WTC11 (cell line): ENCODE results near the gene PKMYT1. TPM values are rescaled to one million over a fixed set of nuclear protein-coding genes. Genes with fewer than 3 reads are reported as not detected.

Experiments used
- ATAC-seq: fragments of 200-7000 bp; cut with Tn5 transposase; 2 replicates; pipeline ENCODE4 v1.10.0; 2021; ENCODE audit warnings: mild to moderate bottlenecking, moderate library complexity
- CTCF ChIA-PET: fragments of 300-600 bp; sonication (Branson Sonifier 250); formaldehyde crosslinking; loops from one replicate; lab custom pipeline; 2021; ENCODE audit warnings: antibody characterized with exemption; lab: Charles Lee
- POLR2A ChIA-PET: fragments of 350-600 bp; sonication (Branson Sonifier 250); formaldehyde crosslinking; loops from one replicate; lab custom pipeline; 2021; ENCODE audit warnings: antibody characterized with exemption; lab: Charles Lee
- DNase-seq: peaks from one replicate; pipeline ENCODE4 v3.0.0; 2021; ENCODE audit warnings: low spot score
- H3K27ac Mint-ChIP-seq: 2 replicates; pipeline ENCODE4 v1.8.0; 2021; ENCODE audit warnings: mixed read lengths
- H3K27me3 Mint-ChIP-seq: 2 replicates; pipeline ENCODE4 v1.8.0; 2021; ENCODE audit warnings: low read depth, mild to moderate bottlenecking, moderate library complexity, mixed read lengths
- H3K36me3 Mint-ChIP-seq: 2 replicates; pipeline ENCODE4 v1.8.0; 2021; ENCODE audit warnings: mixed read lengths
- H3K4me1 Mint-ChIP-seq: 2 replicates; pipeline ENCODE4 v1.8.0; 2022; ENCODE audit warnings: mixed read lengths
- H3K4me3 Mint-ChIP-seq: 2 replicates; pipeline ENCODE4 v1.8.0; 2021; ENCODE audit warnings: mild to moderate bottlenecking, moderate library complexity, mixed read lengths
- H3K9me3 Mint-ChIP-seq: 2 replicates; pipeline ENCODE4 v1.8.0; 2021; ENCODE audit warnings: mixed read lengths
- ATF1 ChIP-seq: sonication (generic); formaldehyde crosslinking; IDR thresholded peaks from 2 replicates; pipeline ENCODE4 v1.8.1; 2023; ENCODE audit warnings: mild to moderate bottlenecking, moderate library complexity, missing genetic modification reagents
- CREM ChIP-seq: sonication (generic); formaldehyde crosslinking; IDR thresholded peaks from 2 replicates; pipeline ENCODE4 v1.8.1; 2022; ENCODE audit warnings: mild to moderate bottlenecking, missing genetic modification reagents, moderate library complexity
- GRHL2 ChIP-seq: fragments of 250-450 bp; sonication (Bioruptor Pico); IDR thresholded peaks from 2 replicates; pipeline ENCODE4 v1.8.0; 2022; ENCODE audit warnings: mild to moderate bottlenecking, moderate library complexity; ENCODE audit not compliant: insufficient replicate concordance, severe bottlenecking
- MXD4 ChIP-seq: fragments of 250-450 bp; sonication (Bioruptor Pico); IDR thresholded peaks from 2 replicates; pipeline ENCODE4 v1.8.0; 2021; ENCODE audit warnings: mild to moderate bottlenecking, moderate library complexity, borderline replicate concordance
- NFATC4 ChIP-seq: fragments of 250-450 bp; sonication (Bioruptor Pico); IDR thresholded peaks from 2 replicates; pipeline ENCODE4 v1.9.0; 2021; ENCODE audit warnings: mild to moderate bottlenecking
- NFE2L1 ChIP-seq: sonication (generic); formaldehyde crosslinking; IDR thresholded peaks from 2 replicates; pipeline ENCODE4 v1.8.1; 2023; ENCODE audit warnings: missing genetic modification reagents
- NR1H2 ChIP-seq: sonication (generic); formaldehyde crosslinking; IDR thresholded peaks from 2 replicates; pipeline ENCODE4 v1.9.0; 2021; ENCODE audit warnings: mild to moderate bottlenecking, moderate library complexity, missing genetic modification reagents
- TEAD1 ChIP-seq: sonication (generic); formaldehyde crosslinking; IDR thresholded peaks from 2 replicates; pipeline ENCODE4 v1.8.0; 2022; ENCODE audit warnings: mild to moderate bottlenecking, missing genetic modification reagents
- ZNF138 ChIP-seq: sonication (generic); formaldehyde crosslinking; conservative IDR thresholded peaks from 2 replicates; pipeline ENCODE4 v1.8.1; 2022; ENCODE audit warnings: mild to moderate bottlenecking, moderate library complexity, missing genetic modification reagents
- ZNF423 ChIP-seq: fragments of 250-450 bp; sonication (Bioruptor Pico); IDR thresholded peaks from 2 replicates; pipeline ENCODE4 v2.1.2; 2022; ENCODE audit warnings: mild to moderate bottlenecking, moderate library complexity
- ZNF671 ChIP-seq: fragments of 250-450 bp; sonication (Bioruptor Pico); IDR thresholded peaks from 2 replicates; pipeline ENCODE4 v1.8.0; 2021; ENCODE audit warnings: mild to moderate bottlenecking
- total RNA-seq: library from RNA; stranded (reverse); gene quantifications from 3 replicates; pipeline ENCODE4 v1.2.3, GENCODE V29; 2021
- TF ChIP-seq, protein P1 (sequence below): sonication (generic); formaldehyde crosslinking; IDR thresholded peaks from 2 replicates; pipeline ENCODE4 v1.8.1; 2023; ENCODE audit warnings: mild to moderate bottlenecking, missing genetic modification reagents, moderate library complexity
- TF ChIP-seq, protein P2 (sequence below): fragments of 250-450 bp; sonication (Bioruptor Pico); IDR thresholded peaks from 2 replicates; pipeline ENCODE4 v1.9.0; 2021; ENCODE audit warnings: moderate library complexity, mild to moderate bottlenecking, inconsistent platforms, borderline replicate concordance
- TF ChIP-seq, protein P3 (sequence below): fragments of 250-450 bp; sonication (Bioruptor Pico); IDR thresholded peaks from 2 replicates; pipeline ENCODE4 v1.9.0; 2021; ENCODE audit warnings: mild to moderate bottlenecking, borderline replicate concordance
- TF ChIP-seq, protein P4 (sequence below): sonication (generic); formaldehyde crosslinking; IDR thresholded peaks from 2 replicates; pipeline ENCODE4 v1.8.0; 2022; ENCODE audit warnings: mild to moderate bottlenecking, missing genetic modification reagents
- TF ChIP-seq, protein P5 (sequence below): fragments of 250-450 bp; sonication (Bioruptor Pico); IDR thresholded peaks from 2 replicates; pipeline ENCODE4 v1.9.0; 2021; ENCODE audit warnings: mild to moderate bottlenecking
- TF ChIP-seq, protein P6 (sequence below): sonication (generic); formaldehyde crosslinking; IDR thresholded peaks from 2 replicates; pipeline ENCODE4 v1.8.1; 2022; ENCODE audit warnings: mild to moderate bottlenecking, missing genetic modification reagents, moderate library complexity, borderline replicate concordance
- TF ChIP-seq, protein P7 (sequence below): sonication (generic); formaldehyde crosslinking; conservative IDR thresholded peaks from 2 replicates; pipeline ENCODE4 v1.8.1; 2022; ENCODE audit warnings: mild to moderate bottlenecking, missing genetic modification reagents
- TF ChIP-seq, protein P8 (sequence below): sonication (generic); formaldehyde crosslinking; IDR thresholded peaks from 2 replicates; pipeline ENCODE4 v1.8.1; 2023; ENCODE audit warnings: mild to moderate bottlenecking, missing genetic modification reagents

PKMYT1 gene
- total RNA-seq, 1 experiment from 2014 or later = 120 TPM

DNA sequence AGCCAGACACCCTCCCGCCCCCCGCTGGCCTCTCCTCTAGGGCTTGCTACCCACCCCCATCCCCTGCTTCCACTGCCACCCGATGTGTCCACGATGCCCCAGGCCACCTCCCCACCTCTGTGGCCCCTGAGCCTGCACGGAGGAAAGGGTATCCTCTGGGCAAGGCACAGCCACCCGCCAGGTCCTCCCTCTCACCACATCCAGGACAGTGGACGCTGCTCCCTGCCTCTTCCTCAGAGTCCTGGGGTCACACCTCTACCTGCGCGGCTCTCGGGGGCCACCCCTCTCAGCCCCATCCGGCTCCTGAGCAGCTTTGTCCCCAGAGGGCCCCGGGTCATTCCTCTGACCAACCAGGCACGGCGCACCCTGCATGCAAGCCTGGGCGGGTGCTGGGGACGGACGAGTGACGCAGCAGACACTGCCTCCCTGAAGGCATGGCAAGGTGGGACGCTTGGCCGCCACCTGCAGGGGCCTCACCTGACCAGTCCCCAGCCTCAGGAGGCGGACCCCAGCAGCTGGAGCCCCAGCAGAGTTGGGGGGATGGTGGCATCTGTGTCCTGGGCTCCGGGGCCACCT, 43.7 kb downstream of the PKMYT1 start:
- no peaks in the 10 kb centered on the region for H3K27me3 Mint-ChIP-seq
- no peak for DNase-seq
- H3K4me1 Mint-ChIP-seq = no peaks in the 10 kb centered on the region
- ChIA-PET POLR2A (interaction anchor here (1.3 kb wide), 1 partner anchor 9 kb away, joined by 3 read pairs; no protein-coding TSS in a partner anchor), CTCF (interaction anchor here (0.7 to 2.7 kb wide), 4 partner anchors 9 to 120 kb away, joined by 3 to 10 read pairs (median 3); partner anchors contain the start of gene PRSS21)
- no peak overlapping the region for H3K4me3 Mint-ChIP-seq
- no peak overlapping the region for H3K27ac Mint-ChIP-seq
- TF ChIP-seq, protein P1, sequence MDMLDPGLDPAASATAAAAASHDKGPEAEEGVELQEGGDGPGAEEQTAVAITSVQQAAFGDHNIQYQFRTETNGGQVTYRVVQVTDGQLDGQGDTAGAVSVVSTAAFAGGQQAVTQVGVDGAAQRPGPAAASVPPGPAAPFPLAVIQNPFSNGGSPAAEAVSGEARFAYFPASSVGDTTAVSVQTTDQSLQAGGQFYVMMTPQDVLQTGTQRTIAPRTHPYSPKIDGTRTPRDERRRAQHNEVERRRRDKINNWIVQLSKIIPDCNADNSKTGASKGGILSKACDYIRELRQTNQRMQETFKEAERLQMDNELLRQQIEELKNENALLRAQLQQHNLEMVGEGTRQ (CRISPR knock-in tag) = no peak
- TF ChIP-seq, protein P2, sequence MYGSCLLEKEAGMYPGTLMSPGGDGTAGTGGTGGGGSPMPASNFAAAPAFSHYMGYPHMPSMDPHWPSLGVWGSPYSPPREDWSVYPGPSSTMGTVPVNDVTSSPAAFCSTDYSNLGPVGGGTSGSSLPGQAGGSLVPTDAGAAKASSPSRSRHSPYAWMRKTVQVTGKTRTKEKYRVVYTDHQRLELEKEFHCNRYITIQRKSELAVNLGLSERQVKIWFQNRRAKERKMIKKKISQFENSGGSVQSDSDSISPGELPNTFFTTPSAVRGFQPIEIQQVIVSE = no peak
- TF ChIP-seq NR1H2 (CRISPR knock-in tag) = no peak
- TF ChIP-seq, all 79 proteins: peak for 0
- no peaks in the 10 kb centered on the region for H3K9me3 Mint-ChIP-seq
- no peak for ATAC-seq
- peaks cover 9% of the 10 kb centered on the region for H3K36me3 Mint-ChIP-seq

DNA sequence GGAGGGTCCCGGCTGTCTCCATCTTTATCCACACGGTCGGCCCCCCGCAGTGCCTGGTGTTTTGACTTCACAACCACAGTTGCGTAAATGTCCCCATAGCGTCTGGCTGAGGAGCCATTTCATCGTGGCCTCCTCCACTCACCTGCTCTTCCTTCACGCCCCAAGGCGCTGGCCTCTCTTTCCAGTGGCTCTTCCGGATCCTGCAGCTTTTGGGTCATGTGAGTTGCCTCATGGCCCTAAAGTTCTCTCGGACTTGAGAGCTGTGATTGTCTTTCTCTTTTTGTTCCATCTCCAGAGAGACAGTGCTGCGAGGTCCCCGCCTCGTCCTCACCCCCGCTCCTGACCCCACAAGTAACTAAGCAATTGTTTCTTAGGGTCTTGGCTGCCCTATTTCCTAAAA, 45.8 kb downstream of the PKMYT1 start:
- no peaks in the 10 kb centered on the region for H3K9me3 Mint-ChIP-seq
- no peak for ATAC-seq
- no peak for DNase-seq
- ChIA-PET CTCF (interaction anchor here (0.6 to 1.1 kb wide), 5 partner anchors 7 to 252 kb away, joined by 3 to 4 read pairs (median 3); partner anchors contain the start of genes KCTD5 and KREMEN2), POLR2A (no interaction called here)
- no peak overlapping the region for H3K4me3 Mint-ChIP-seq
- H3K36me3 Mint-ChIP-seq = peaks cover 1% of the 10 kb centered on the region; the same call in 1 of the 2 replicates
- H3K4me1 Mint-ChIP-seq = no peaks in the 10 kb centered on the region
- H3K27me3 Mint-ChIP-seq = no peaks in the 10 kb centered on the region
- no peak overlapping the region for H3K27ac Mint-ChIP-seq
- TF ChIP-seq GRHL2 (no peak), ZNF423 (CRISPR knock-in tag) (no peak), TEAD1 (CRISPR knock-in tag) (no peak), ATF1 (CRISPR knock-in tag) (no peak), NFE2L1 (CRISPR knock-in tag) (no peak), MXD4 (CRISPR knock-in tag) (no peak), ZNF138 (CRISPR knock-in tag) (no peak), CREM (CRISPR knock-in tag) (no peak), NFATC4 (CRISPR knock-in tag) (no peak), ZNF671 (CRISPR knock-in tag) (no peak)
- TF ChIP-seq, protein P3, sequence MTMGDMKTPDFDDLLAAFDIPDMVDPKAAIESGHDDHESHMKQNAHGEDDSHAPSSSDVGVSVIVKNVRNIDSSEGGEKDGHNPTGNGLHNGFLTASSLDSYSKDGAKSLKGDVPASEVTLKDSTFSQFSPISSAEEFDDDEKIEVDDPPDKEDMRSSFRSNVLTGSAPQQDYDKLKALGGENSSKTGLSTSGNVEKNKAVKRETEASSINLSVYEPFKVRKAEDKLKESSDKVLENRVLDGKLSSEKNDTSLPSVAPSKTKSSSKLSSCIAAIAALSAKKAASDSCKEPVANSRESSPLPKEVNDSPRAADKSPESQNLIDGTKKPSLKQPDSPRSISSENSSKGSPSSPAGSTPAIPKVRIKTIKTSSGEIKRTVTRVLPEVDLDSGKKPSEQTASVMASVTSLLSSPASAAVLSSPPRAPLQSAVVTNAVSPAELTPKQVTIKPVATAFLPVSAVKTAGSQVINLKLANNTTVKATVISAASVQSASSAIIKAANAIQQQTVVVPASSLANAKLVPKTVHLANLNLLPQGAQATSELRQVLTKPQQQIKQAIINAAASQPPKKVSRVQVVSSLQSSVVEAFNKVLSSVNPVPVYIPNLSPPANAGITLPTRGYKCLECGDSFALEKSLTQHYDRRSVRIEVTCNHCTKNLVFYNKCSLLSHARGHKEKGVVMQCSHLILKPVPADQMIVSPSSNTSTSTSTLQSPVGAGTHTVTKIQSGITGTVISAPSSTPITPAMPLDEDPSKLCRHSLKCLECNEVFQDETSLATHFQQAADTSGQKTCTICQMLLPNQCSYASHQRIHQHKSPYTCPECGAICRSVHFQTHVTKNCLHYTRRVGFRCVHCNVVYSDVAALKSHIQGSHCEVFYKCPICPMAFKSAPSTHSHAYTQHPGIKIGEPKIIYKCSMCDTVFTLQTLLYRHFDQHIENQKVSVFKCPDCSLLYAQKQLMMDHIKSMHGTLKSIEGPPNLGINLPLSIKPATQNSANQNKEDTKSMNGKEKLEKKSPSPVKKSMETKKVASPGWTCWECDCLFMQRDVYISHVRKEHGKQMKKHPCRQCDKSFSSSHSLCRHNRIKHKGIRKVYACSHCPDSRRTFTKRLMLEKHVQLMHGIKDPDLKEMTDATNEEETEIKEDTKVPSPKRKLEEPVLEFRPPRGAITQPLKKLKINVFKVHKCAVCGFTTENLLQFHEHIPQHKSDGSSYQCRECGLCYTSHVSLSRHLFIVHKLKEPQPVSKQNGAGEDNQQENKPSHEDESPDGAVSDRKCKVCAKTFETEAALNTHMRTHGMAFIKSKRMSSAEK = no peak
- TF ChIP-seq, protein P4, sequence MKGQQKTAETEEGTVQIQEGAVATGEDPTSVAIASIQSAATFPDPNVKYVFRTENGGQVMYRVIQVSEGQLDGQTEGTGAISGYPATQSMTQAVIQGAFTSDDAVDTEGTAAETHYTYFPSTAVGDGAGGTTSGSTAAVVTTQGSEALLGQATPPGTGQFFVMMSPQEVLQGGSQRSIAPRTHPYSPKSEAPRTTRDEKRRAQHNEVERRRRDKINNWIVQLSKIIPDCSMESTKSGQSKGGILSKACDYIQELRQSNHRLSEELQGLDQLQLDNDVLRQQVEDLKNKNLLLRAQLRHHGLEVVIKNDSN (CRISPR knock-in tag) = no peak
- TF ChIP-seq, protein P5, sequence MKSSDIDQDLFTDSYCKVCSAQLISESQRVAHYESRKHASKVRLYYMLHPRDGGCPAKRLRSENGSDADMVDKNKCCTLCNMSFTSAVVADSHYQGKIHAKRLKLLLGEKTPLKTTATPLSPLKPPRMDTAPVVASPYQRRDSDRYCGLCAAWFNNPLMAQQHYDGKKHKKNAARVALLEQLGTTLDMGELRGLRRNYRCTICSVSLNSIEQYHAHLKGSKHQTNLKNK = no peak
- TF ChIP-seq, protein P6, sequence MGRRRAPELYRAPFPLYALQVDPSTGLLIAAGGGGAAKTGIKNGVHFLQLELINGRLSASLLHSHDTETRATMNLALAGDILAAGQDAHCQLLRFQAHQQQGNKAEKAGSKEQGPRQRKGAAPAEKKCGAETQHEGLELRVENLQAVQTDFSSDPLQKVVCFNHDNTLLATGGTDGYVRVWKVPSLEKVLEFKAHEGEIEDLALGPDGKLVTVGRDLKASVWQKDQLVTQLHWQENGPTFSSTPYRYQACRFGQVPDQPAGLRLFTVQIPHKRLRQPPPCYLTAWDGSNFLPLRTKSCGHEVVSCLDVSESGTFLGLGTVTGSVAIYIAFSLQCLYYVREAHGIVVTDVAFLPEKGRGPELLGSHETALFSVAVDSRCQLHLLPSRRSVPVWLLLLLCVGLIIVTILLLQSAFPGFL (CRISPR knock-in tag) = no peak
- TF ChIP-seq, protein P7, sequence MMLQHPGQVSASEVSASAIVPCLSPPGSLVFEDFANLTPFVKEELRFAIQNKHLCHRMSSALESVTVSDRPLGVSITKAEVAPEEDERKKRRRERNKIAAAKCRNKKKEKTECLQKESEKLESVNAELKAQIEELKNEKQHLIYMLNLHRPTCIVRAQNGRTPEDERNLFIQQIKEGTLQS (CRISPR knock-in tag) = no peak
- TF ChIP-seq, protein P8, sequence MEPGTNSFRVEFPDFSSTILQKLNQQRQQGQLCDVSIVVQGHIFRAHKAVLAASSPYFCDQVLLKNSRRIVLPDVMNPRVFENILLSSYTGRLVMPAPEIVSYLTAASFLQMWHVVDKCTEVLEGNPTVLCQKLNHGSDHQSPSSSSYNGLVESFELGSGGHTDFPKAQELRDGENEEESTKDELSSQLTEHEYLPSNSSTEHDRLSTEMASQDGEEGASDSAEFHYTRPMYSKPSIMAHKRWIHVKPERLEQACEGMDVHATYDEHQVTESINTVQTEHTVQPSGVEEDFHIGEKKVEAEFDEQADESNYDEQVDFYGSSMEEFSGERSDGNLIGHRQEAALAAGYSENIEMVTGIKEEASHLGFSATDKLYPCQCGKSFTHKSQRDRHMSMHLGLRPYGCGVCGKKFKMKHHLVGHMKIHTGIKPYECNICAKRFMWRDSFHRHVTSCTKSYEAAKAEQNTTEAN (CRISPR knock-in tag) = no peak
